OCI-LY3 (cell line): Measurements from ENCODE around the gene KCNN3.

Experiments used
- CTCF ChIP-seq: fragments of 200-600, 300-600 bp; sonication (generic); IDR thresholded peaks from 2 replicates; pipeline ENCODE4 v1.5.1; 2014; ENCODE audit warnings: antibody characterized with exemption, low read length, low read depth
- EZH2phosphoT487 ChIP-seq: fragments of 200-600 bp; shearing (Covaris generic); IDR thresholded peaks from 2 replicates; pipeline ENCODE4 v1.6.1; 2018; ENCODE audit warnings: antibody characterized with exemption, mixed run types, low read depth

- TF ChIP-seq CTCF = no peak
- TF ChIP-seq EZH2phosphoT487 = no peak
Measured at GRCh38 chr1:154729577-154729976, 140.5 kb downstream of the KCNN3 start.
